Suprapubic skin (tissue), 3 donors: ENCODE results near the gene GPR22.

Experiments
- POLR2AphosphoS5 ChIP-seq, 3 donors: sonication (generic); formaldehyde crosslinking; IDR thresholded peaks; one replicate each; pipeline ENCODE4 v1.6.1; 2017; ENCODE audit warnings: antibody characterized with exemption in 3 of 3
- TF ChIP-seq, protein P1 (sequence below), 2 donors: fragments of 200-600 bp in 1 of 2; fragments of 450-650 bp in 1 of 2; sonication (generic) in 1 of 2; IDR thresholded peaks; one replicate each; pipeline ENCODE4 v1.5.1; 2016 to 2019; ENCODE audit warnings: antibody characterized with exemption in 2 of 2, mild to moderate bottlenecking in 1 of 2, moderate library complexity in 1 of 2

DNA sequence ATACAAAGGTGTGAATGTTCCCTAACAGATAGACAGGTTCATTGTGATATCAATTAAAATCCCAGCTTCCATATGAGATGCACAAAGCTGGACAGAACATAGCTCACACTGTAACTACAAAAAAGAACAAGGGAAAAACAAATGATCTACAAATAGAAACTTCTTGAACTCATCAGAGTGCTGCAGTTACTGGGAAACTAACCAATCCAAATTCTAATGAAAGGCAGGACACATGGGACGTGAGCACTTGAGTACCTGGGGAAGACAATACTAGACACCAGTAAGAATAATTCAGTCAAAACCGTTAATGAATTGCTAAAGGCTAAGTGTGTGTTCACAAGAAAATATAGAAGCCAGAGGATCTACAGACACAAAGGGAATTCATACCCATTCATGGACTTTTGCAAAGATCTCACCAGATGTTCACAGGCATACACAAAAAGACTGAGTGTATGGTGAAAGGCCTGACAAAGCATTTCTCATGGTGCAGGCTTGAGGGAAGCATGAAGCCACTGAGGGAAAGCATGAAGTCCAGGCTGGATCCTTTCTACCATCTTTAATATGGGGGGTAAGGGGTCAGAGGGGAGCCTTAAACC, 7.8 kb upstream of the GPR22 start:
- TF ChIP-seq POLR2AphosphoS5 (IDR thresholded peaks at IDR 0.05): no peak
- TF ChIP-seq, protein P1, sequence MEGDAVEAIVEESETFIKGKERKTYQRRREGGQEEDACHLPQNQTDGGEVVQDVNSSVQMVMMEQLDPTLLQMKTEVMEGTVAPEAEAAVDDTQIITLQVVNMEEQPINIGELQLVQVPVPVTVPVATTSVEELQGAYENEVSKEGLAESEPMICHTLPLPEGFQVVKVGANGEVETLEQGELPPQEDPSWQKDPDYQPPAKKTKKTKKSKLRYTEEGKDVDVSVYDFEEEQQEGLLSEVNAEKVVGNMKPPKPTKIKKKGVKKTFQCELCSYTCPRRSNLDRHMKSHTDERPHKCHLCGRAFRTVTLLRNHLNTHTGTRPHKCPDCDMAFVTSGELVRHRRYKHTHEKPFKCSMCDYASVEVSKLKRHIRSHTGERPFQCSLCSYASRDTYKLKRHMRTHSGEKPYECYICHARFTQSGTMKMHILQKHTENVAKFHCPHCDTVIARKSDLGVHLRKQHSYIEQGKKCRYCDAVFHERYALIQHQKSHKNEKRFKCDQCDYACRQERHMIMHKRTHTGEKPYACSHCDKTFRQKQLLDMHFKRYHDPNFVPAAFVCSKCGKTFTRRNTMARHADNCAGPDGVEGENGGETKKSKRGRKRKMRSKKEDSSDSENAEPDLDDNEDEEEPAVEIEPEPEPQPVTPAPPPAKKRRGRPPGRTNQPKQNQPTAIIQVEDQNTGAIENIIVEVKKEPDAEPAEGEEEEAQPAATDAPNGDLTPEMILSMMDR (IDR thresholded peaks at IDR 0.05): no peak
